Neural cell (in vitro differentiated cells): ENCODE data around the gene C1RL. TPM values are rescaled to one million over a fixed set of nuclear protein-coding genes. Genes with fewer than 3 reads are reported as not detected.

ENCODE experiments used
- H2AFZ ChIP-seq: fragments of 200-600, 300-800 bp; sonication (generic), shearing (Covaris generic); 2 replicates; pipeline ENCODE4 v1.6.0; 2014; ENCODE audit warnings: low read depth, mild to moderate bottlenecking, antibody characterized with exemption, low read length, moderate library complexity
- H3F3A ChIP-seq: fragments of 200-600 bp; shearing (Covaris generic); 2 replicates; pipeline ENCODE4 v1.6.1; 2016; ENCODE audit warnings: mild to moderate bottlenecking, moderate library complexity, mixed read lengths, antibody characterized with exemption, low read length; ENCODE audit not compliant: insufficient read depth, poor library complexity, severe bottlenecking
- H3K27ac ChIP-seq: fragments of 200-600, 300-800 bp; sonication (generic), shearing (Covaris generic); 2 replicates; pipeline ENCODE4 v1.5.1; 2014; ENCODE audit warnings: mild to moderate bottlenecking, low read length, moderate library complexity
- H3K27me3 ChIP-seq: fragments of 300-800, 200-600 bp; sonication (generic), shearing (Covaris generic); 2 replicates; pipeline ENCODE4 v1.6.0; 2014; ENCODE audit warnings: mild to moderate bottlenecking, low read depth, low read length, moderate library complexity; ENCODE audit not compliant: insufficient read depth
- H3K36me3 ChIP-seq: fragments of 300-800, 200-600 bp; sonication (generic), shearing (Covaris generic); 2 replicates; pipeline ENCODE4 v1.5.1; 2014; ENCODE audit warnings: mild to moderate bottlenecking, antibody characterized with exemption, low read length, moderate library complexity; ENCODE audit not compliant: insufficient read depth
- H3K4me2 ChIP-seq: fragments of 300-800, 200-600 bp; sonication (generic), shearing (Covaris generic); 2 replicates; pipeline ENCODE4 v1.6.0; 2014; ENCODE audit warnings: mild to moderate bottlenecking, low read length
- H3K4me3 ChIP-seq: fragments of 300-800, 200-600 bp; sonication (generic), shearing (Covaris generic); 2 replicates; pipeline ENCODE4 v1.5.1; 2014; ENCODE audit warnings: mild to moderate bottlenecking, low read length, moderate library complexity
- H3K79me2 ChIP-seq: fragments of 200-600 bp; shearing (Covaris generic); replicated peaks from 2 replicates; pipeline ENCODE4 v1.6.0; 2014; ENCODE audit warnings: mild to moderate bottlenecking, low read length, moderate library complexity; ENCODE audit not compliant: insufficient read depth
- H3K9ac ChIP-seq: fragments of 300-800, 200-600 bp; sonication (generic), shearing (Covaris generic); 2 replicates; pipeline ENCODE4 v1.6.1; 2016; ENCODE audit warnings: mild to moderate bottlenecking, low read length, mixed read lengths
- H3K9me2 ChIP-seq: fragments of 200-600 bp; shearing (Covaris generic); 2 replicates; pipeline ENCODE4 v1.6.1; 2016; ENCODE audit warnings: mild to moderate bottlenecking, low read length, mixed read lengths; ENCODE audit not compliant: insufficient read depth
- H3K9me3 ChIP-seq: fragments of 200-600, 300-800 bp; sonication (generic), shearing (Covaris generic); 2 replicates; pipeline ENCODE4 v1.6.1; 2016; ENCODE audit warnings: mild to moderate bottlenecking, mixed run types, low read length, moderate library complexity, mixed read lengths
- H4K20me1 ChIP-seq: fragments of 200-600 bp; shearing (Covaris generic); 2 replicates; pipeline ENCODE4 v1.6.1; 2016; ENCODE audit warnings: mild to moderate bottlenecking, mixed run types; ENCODE audit not compliant: insufficient read depth
- EP300 ChIP-seq: fragments of 450-650 bp; conservative IDR thresholded peaks from 2 replicates; pipeline ENCODE4 v1.6.1; 2014; ENCODE audit warnings: antibody characterized with exemption, mild to moderate bottlenecking, moderate library complexity; ENCODE audit not compliant: poor library complexity, severe bottlenecking
- EZH2 ChIP-seq: fragments of 200-600, 300-800 bp; shearing (Covaris generic), sonication (generic); IDR thresholded peaks from 2 replicates; pipeline ENCODE4 v1.6.1; 2014; ENCODE audit warnings: antibody characterized with exemption, low read length, borderline replicate concordance, mild to moderate bottlenecking; ENCODE audit not compliant: insufficient read depth, poor library complexity, severe bottlenecking
- MXI1 ChIP-seq: fragments of 450-650 bp; conservative IDR thresholded peaks from 2 replicates; pipeline ENCODE4 v1.6.1; 2014; ENCODE audit warnings: antibody characterized with exemption, mild to moderate bottlenecking; ENCODE audit not compliant: poor library complexity, severe bottlenecking
- POLR2AphosphoS5 ChIP-seq: IDR thresholded peaks from 2 replicates; pipeline ENCODE4 v1.6.1; 2012
- RAD21 ChIP-seq: fragments of 450-650 bp; conservative IDR thresholded peaks from 2 replicates; pipeline ENCODE4 v1.6.1; 2014; ENCODE audit warnings: antibody characterized with exemption, mild to moderate bottlenecking, moderate library complexity
- SMC3 ChIP-seq: fragments of 450-650 bp; conservative IDR thresholded peaks from 2 replicates; pipeline ENCODE4 v1.6.1; 2014; ENCODE audit warnings: antibody characterized with exemption, mild to moderate bottlenecking, moderate library complexity; ENCODE audit not compliant: poor library complexity
- TAF1 ChIP-seq: IDR thresholded peaks from 2 replicates; pipeline ENCODE4 v1.6.1; 2012; ENCODE audit warnings: low read depth
- polyA plus RNA-seq: library from polyadenylated mRNA; depleted of rRNA; stranded (reverse); fragments of >200 nt; gene quantifications from 2 replicates; pipeline ENCODE4 v1.2.3, GENCODE V29; 2014
- TF ChIP-seq, protein P1 (sequence below): IDR thresholded peaks from 2 replicates; pipeline ENCODE4 v1.6.1; 2012; ENCODE audit warnings: borderline replicate concordance
- TF ChIP-seq, protein P2 (sequence below): fragments of 450-650 bp; IDR thresholded peaks from 2 replicates; pipeline ENCODE4 v1.5.1; 2014; ENCODE audit warnings: antibody characterized with exemption, mild to moderate bottlenecking, moderate library complexity; ENCODE audit not compliant: poor library complexity, severe bottlenecking

The C1RL gene
- polyA plus RNA-seq, 1 donor from 2014 or later, result 2.8 TPM

DNA sequence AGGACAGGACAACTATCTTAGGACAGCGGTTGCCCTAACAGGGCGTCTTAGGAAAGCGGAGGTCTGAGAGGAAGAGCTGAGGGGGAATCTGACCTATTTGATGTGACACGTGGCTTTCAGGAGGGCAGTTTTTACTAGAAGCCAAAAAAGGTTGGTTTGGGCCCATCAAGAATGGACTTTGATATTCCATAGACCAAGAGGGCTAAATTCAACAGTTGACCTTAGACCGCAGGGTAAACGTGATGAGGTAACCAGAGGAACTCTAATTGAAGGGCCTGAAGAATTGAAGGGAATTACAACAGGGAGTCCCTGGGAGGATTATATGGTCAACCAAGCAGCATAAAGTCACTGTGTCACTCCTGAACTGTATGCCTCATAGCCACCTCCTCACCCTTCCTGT lies 37.0 kb downstream of the C1RL start:
- Histone ChIP-seq H3K9ac (no peak overlapping the region), H3K9me3 (no peaks in the 10 kb centered on the region), H2AFZ (no peak overlapping the region), H3F3A (no peaks in the 10 kb centered on the region), H3K4me2 (no peak overlapping the region), H3K27me3 (no peaks in the 10 kb centered on the region), H3K36me3 (no peaks in the 10 kb centered on the region), H3K79me2 (no peaks in the 10 kb centered on the region), H3K27ac (no peak overlapping the region), H3K4me3 (no peak overlapping the region), H3K9me2 (no peaks in the 10 kb centered on the region), H4K20me1 (no peaks in the 10 kb centered on the region)
- no peak for TF ChIP-seq RAD21
- TF ChIP-seq SMC3, result no peak
- no peak for TF ChIP-seq MXI1
- TF ChIP-seq POLR2AphosphoS5, result no peak
- TF ChIP-seq, protein P1, sequence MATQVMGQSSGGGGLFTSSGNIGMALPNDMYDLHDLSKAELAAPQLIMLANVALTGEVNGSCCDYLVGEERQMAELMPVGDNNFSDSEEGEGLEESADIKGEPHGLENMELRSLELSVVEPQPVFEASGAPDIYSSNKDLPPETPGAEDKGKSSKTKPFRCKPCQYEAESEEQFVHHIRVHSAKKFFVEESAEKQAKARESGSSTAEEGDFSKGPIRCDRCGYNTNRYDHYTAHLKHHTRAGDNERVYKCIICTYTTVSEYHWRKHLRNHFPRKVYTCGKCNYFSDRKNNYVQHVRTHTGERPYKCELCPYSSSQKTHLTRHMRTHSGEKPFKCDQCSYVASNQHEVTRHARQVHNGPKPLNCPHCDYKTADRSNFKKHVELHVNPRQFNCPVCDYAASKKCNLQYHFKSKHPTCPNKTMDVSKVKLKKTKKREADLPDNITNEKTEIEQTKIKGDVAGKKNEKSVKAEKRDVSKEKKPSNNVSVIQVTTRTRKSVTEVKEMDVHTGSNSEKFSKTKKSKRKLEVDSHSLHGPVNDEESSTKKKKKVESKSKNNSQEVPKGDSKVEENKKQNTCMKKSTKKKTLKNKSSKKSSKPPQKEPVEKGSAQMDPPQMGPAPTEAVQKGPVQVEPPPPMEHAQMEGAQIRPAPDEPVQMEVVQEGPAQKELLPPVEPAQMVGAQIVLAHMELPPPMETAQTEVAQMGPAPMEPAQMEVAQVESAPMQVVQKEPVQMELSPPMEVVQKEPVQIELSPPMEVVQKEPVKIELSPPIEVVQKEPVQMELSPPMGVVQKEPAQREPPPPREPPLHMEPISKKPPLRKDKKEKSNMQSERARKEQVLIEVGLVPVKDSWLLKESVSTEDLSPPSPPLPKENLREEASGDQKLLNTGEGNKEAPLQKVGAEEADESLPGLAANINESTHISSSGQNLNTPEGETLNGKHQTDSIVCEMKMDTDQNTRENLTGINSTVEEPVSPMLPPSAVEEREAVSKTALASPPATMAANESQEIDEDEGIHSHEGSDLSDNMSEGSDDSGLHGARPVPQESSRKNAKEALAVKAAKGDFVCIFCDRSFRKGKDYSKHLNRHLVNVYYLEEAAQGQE, result no peak
- no peak for TF ChIP-seq EZH2
- no peak for TF ChIP-seq TAF1

DNA sequence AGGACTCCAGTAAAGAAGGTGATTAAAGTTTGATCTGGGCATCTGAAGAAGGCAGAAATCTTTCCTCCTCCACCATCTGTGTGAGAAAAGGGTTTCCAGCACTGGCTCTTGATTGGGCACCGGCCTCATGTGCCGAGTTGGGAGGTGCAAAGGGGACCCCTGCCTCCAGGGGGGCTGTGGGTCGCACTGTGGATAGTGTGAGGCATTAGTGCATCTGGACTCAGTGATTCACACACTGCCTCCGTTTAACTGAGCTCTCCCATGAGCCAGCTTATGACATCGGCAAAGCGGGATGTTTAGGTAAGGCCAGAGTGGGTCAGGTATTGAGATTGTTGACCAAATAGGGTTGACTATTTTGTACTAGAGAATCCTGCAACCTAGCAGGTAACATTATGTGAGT lies 39.6 kb downstream of the C1RL start:
- Histone ChIP-seq H3K27me3 (no peaks in the 10 kb centered on the region), H3K9ac (no peak overlapping the region), H3F3A (no peaks in the 10 kb centered on the region), H3K9me3 (no peaks in the 10 kb centered on the region), H3K36me3 (no peaks in the 10 kb centered on the region), H3K4me2 (no peak overlapping the region), H3K9me2 (no peaks in the 10 kb centered on the region), H3K79me2 (no peaks in the 10 kb centered on the region), H2AFZ (no peak overlapping the region), H3K27ac (no peak overlapping the region), H4K20me1 (no peaks in the 10 kb centered on the region), H3K4me3 (no peak overlapping the region)
- TF ChIP-seq, protein P2, sequence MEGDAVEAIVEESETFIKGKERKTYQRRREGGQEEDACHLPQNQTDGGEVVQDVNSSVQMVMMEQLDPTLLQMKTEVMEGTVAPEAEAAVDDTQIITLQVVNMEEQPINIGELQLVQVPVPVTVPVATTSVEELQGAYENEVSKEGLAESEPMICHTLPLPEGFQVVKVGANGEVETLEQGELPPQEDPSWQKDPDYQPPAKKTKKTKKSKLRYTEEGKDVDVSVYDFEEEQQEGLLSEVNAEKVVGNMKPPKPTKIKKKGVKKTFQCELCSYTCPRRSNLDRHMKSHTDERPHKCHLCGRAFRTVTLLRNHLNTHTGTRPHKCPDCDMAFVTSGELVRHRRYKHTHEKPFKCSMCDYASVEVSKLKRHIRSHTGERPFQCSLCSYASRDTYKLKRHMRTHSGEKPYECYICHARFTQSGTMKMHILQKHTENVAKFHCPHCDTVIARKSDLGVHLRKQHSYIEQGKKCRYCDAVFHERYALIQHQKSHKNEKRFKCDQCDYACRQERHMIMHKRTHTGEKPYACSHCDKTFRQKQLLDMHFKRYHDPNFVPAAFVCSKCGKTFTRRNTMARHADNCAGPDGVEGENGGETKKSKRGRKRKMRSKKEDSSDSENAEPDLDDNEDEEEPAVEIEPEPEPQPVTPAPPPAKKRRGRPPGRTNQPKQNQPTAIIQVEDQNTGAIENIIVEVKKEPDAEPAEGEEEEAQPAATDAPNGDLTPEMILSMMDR, result no peak
- TF ChIP-seq EZH2, result no peak
- TF ChIP-seq, protein P1, result no peak
- no peak for TF ChIP-seq MXI1
- no peak for TF ChIP-seq SMC3
- TF ChIP-seq EP300, result no peak
- TF ChIP-seq POLR2AphosphoS5, result no peak
- TF ChIP-seq TAF1, result no peak
- no peak for TF ChIP-seq RAD21
